Measurements from ENCODE around the gene APPBP2. TPM values are rescaled to one million over a fixed set of nuclear protein-coding genes. Genes with fewer than 3 reads are reported as not detected.

The APPBP2 gene
- total RNA-seq, 1 donor = 69.1 TPM

- TF ChIP-seq, protein P1, sequence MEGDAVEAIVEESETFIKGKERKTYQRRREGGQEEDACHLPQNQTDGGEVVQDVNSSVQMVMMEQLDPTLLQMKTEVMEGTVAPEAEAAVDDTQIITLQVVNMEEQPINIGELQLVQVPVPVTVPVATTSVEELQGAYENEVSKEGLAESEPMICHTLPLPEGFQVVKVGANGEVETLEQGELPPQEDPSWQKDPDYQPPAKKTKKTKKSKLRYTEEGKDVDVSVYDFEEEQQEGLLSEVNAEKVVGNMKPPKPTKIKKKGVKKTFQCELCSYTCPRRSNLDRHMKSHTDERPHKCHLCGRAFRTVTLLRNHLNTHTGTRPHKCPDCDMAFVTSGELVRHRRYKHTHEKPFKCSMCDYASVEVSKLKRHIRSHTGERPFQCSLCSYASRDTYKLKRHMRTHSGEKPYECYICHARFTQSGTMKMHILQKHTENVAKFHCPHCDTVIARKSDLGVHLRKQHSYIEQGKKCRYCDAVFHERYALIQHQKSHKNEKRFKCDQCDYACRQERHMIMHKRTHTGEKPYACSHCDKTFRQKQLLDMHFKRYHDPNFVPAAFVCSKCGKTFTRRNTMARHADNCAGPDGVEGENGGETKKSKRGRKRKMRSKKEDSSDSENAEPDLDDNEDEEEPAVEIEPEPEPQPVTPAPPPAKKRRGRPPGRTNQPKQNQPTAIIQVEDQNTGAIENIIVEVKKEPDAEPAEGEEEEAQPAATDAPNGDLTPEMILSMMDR (IDR thresholded peaks at IDR 0.05; ENCODE audit: insufficient read depth, low read depth, low read length) = no peak
- DNase-seq (ENCODE audit: low read depth) = peak; percentile 56
- no peak overlapping the region for H3K4me3 ChIP-seq (ENCODE audit: low read depth, low read length)
These were observed 8.6 kb upstream of the APPBP2 start for GRCh38 chr17:60534613-60535157.

DNA sequence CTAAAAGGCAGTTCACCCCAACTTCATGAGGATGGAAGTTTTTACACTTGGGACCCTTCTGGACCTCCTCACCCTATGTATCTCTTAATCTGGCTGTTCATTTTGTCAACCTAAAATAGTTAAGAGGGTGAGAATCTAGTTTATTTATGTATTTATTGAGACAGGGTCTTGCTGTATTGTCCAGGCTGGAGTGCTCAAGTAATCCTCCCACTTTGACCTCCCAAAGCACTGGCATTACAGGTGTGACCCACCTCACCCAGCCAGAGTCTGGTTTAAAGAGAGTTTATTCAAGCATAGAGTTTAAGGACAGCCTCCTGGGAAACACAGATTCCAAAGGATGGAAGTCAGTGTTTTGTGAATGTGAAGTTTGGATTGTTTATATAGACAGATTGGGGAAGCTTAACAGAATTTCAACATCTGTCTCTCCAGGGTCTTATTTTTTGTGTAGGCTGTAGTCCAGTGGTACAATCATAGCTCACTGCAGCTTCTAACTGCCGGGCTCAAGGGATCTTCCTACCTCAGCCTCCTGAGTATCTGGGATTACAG lies 8.0 kb upstream of the APPBP2 start:
- peak; percentile 93 for DNase-seq (ENCODE audit: low read depth)
- TF ChIP-seq, protein P1 (IDR thresholded peaks at IDR 0.05; ENCODE audit: insufficient read depth, low read depth, low read length) = no peak

DNA sequence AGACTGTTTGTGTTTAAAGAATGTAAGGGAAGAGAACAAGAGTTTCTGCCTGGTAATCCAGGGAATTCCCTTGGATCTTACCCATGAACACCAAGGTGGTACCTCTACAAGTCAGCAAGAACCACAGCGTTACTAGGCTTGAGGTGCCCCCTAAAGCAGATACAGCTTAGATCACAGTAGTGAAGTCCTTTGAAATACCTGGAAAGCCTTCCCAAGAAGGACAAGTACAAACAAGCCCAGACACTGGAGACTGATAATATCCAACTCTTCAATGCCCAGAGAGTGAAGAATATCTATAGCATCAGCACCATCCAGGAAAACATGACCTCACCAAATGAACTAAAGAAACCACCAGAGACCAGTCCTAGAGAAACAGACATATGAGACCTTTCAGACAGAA lies 3.8 kb upstream of the APPBP2 start:
- H3K4me3 ChIP-seq (ENCODE audit: low read depth, low read length) = no peak overlapping the region
- DNase-seq (ENCODE audit: low read depth) = no peak
- TF ChIP-seq, protein P1 (IDR thresholded peaks at IDR 0.05; ENCODE audit: insufficient read depth, low read depth, low read length) = no peak

More for the DNA sequence above, 8.0 kb upstream of the APPBP2 start:
- no peak overlapping the region for H3K4me3 ChIP-seq (ENCODE audit: low read depth, low read length)

GRCh38 chr17:60528828-60529227 lies 2.8 kb upstream of the APPBP2 start:
- DNase-seq (ENCODE audit: low read depth) = no peak
- no peak overlapping the region for H3K4me3 ChIP-seq (ENCODE audit: low read depth, low read length)
- TF ChIP-seq, protein P1 (IDR thresholded peaks at IDR 0.05; ENCODE audit: insufficient read depth, low read depth, low read length) = no peak

- TF ChIP-seq, protein P1 (IDR thresholded peaks at IDR 0.05; ENCODE audit: insufficient read depth, low read depth, low read length) = no peak
- DNase-seq (ENCODE audit: low read depth) = no peak
- H3K4me3 ChIP-seq (ENCODE audit: low read depth, low read length) = no peak overlapping the region
These were observed 1.7 kb upstream of the APPBP2 start for GRCh38 chr17:60527701-60528100.

- TF ChIP-seq, protein P1 (IDR thresholded peaks at IDR 0.05; ENCODE audit: insufficient read depth, low read depth, low read length) = no peak
- DNase-seq (ENCODE audit: low read depth) = peak; percentile 66
- peak overlapping the region; percentile 100 for H3K4me3 ChIP-seq (ENCODE audit: low read depth, low read length)
These were observed 684 bp upstream of the APPBP2 start for GRCh38 chr17:60526726-60527125.

GRCh38 chr17:60525328-60525684 lies 736 bp downstream of the APPBP2 start:
- TF ChIP-seq, protein P1 (IDR thresholded peaks at IDR 0.05; ENCODE audit: insufficient read depth, low read depth, low read length) = no peak
- H3K4me3 ChIP-seq (ENCODE audit: low read depth, low read length) = peak overlapping the region; percentile 100
- peak; percentile 43 for DNase-seq (ENCODE audit: low read depth)
